SK-N-SH (cell line): Measurements from ENCODE around the gene ALPK3. TPM values are rescaled to one million over a fixed set of nuclear protein-coding genes. Genes with fewer than 3 reads are reported as not detected.

Experiments used
- CTCF ChIA-PET: fragments of 300-600, 350-600 bp; formaldehyde crosslinking; extraction: SDS; loops from one replicate; lab custom pipeline; 2021; lab: Yijun Ruan, JAX
- POLR2A ChIA-PET: fragments of 350-600 bp; sonication (Branson Sonifier 250); formaldehyde crosslinking; extraction: SDS; loops from one replicate; lab custom pipeline; 2020; ENCODE audit warnings: antibody characterized with exemption, inconsistent platforms; lab: Yijun Ruan, JAX
- DNase-seq: peaks from one replicate; pipeline ENCODE4 v3.0.0; 2012
- H2AFZ ChIP-seq: fragments of 200-600 bp; sonication (generic); 2 replicates; pipeline ENCODE4 v1.8.1; 2016; ENCODE audit warnings: antibody characterized with exemption, mild to moderate bottlenecking, low read depth
- H3F3A ChIP-seq: fragments of 200-600 bp; sonication (generic); replicated peaks from 2 replicates; pipeline ENCODE3; 2016; ENCODE audit warnings: antibody characterized with exemption, mild to moderate bottlenecking; ENCODE audit not compliant: insufficient read depth
- H3K27ac ChIP-seq, 2 experiments: fragments of 200-500 bp in 1 of 2; fragments of 200-600 bp in 1 of 2; sonication (Bioruptor generic) in 1 of 2; sonication (generic), shearing (Covaris generic) in 1 of 2; 2 replicates each; pipeline versions ENCODE4 v1.5.1 to v1.6.1; 2014 to 2016; ENCODE audit warnings: low read depth in 2 of 2, inconsistent platforms in 1 of 2, low read length in 1 of 2, mild to moderate bottlenecking in 1 of 2, mixed read lengths in 1 of 2
- H3K27me3 ChIP-seq: fragments of 200-600 bp; sonication (generic), shearing (Covaris generic); 2 replicates; pipeline ENCODE4 v1.6.1; 2016; ENCODE audit warnings: mixed run types; ENCODE audit not compliant: insufficient read depth
- H3K36me3 ChIP-seq, 2 experiments: fragments of 200-500 bp in 1 of 2; fragments of 200-600 bp in 1 of 2; sonication (Bioruptor generic) in 1 of 2; sonication (generic) in 1 of 2; replicated peaks in 1 of 2; 2 replicates each; pipeline versions ENCODE3 to v1.5.1; 2014 to 2016; ENCODE audit warnings: low read length in 1 of 2, mild to moderate bottlenecking in 1 of 2; ENCODE audit not compliant: insufficient read depth in 2 of 2, control insufficient read depth in 1 of 2
- H3K4me1 ChIP-seq, 2 experiments: fragments of 200-500 bp in 1 of 2; fragments of 200-600 bp in 1 of 2; sonication (Bioruptor generic) in 1 of 2; sonication (generic), shearing (Covaris generic) in 1 of 2; 2 replicates each; pipeline versions ENCODE4 v1.5.1 to v1.6.1; 2014 to 2016; ENCODE audit warnings: low read depth in 1 of 2, low read length in 1 of 2, mixed run types in 1 of 2; ENCODE audit not compliant: insufficient read depth in 2 of 2, control insufficient read depth in 1 of 2
- H3K4me2 ChIP-seq: fragments of 200-600 bp; sonication (generic), shearing (Covaris generic); 2 replicates; pipeline ENCODE4 v1.6.1; 2017; ENCODE audit warnings: mixed run types
- H3K4me3 ChIP-seq, 2 experiments: fragments of 200-500 bp in 1 of 2; fragments of 200-600 bp in 1 of 2; sonication (Bioruptor generic) in 1 of 2; sonication (generic), shearing (Covaris generic) in 1 of 2; 2 replicates each; pipeline versions ENCODE4 v1.5.1 to v1.8.1; 2014 to 2016; ENCODE audit warnings: low read depth in 2 of 2, inconsistent platforms in 1 of 2, low read length in 1 of 2, mild to moderate bottlenecking in 1 of 2, mixed read lengths in 1 of 2, moderate library complexity in 1 of 2
- H3K79me2 ChIP-seq: fragments of 200-600 bp; sonication (generic); 2 replicates; pipeline ENCODE4 v1.8.1; 2017; ENCODE audit warnings: mild to moderate bottlenecking; ENCODE audit not compliant: insufficient read depth
- H3K9ac ChIP-seq: fragments of 200-600 bp; sonication (generic); 2 replicates; pipeline ENCODE4 v1.6.1; 2017; ENCODE audit warnings: mixed run types
- H3K9me2 ChIP-seq: fragments of 200-600 bp; sonication (generic); 2 replicates; pipeline ENCODE4 v1.6.1; 2017; ENCODE audit warnings: mixed run types
- H3K9me3 ChIP-seq: fragments of 200-600 bp; sonication (generic); 2 replicates; pipeline ENCODE4 v1.6.1; 2017; ENCODE audit warnings: mixed run types, mild to moderate bottlenecking, moderate library complexity
- H4K20me1 ChIP-seq: fragments of 200-600 bp; sonication (generic); 2 replicates; pipeline ENCODE4 v1.6.1; 2017; ENCODE audit warnings: mild to moderate bottlenecking, mixed run types; ENCODE audit not compliant: insufficient read depth
- CHD2 ChIP-seq: fragments of 150-350 bp; IDR thresholded peaks from 2 replicates; pipeline ENCODE4 v1.6.1; 2018; ENCODE audit warnings: low read length; ENCODE audit not compliant: partially characterized antibody
- CTCF ChIP-seq: fragments of 200-600 bp; sonication (generic); IDR thresholded peaks from 2 replicates; pipeline ENCODE4 v1.6.1; 2017; ENCODE audit warnings: antibody characterized with exemption, mild to moderate bottlenecking, moderate library complexity
- ELF1 ChIP-seq: IDR thresholded peaks from 2 replicates; pipeline ENCODE4 v1.4.0; 2012
- EZH2phosphoT487 ChIP-seq: fragments of 200-600 bp; sonication (generic); IDR thresholded peaks from 2 replicates; pipeline ENCODE4 v1.6.1; 2017; ENCODE audit warnings: low read depth, mixed run types, mild to moderate bottlenecking, antibody characterized with exemption, moderate library complexity, borderline replicate concordance
- FOXM1 ChIP-seq: IDR thresholded peaks from 2 replicates; pipeline ENCODE4 v1.4.0; 2012; ENCODE audit warnings: low read depth, mild to moderate bottlenecking
- GABPA ChIP-seq: IDR thresholded peaks from 2 replicates; pipeline ENCODE4 v1.4.0; 2012; ENCODE audit warnings: low read depth, mild to moderate bottlenecking
- MAX ChIP-seq: IDR thresholded peaks from 2 replicates; pipeline ENCODE4 v1.4.0; 2012; ENCODE audit warnings: low read depth
- MXI1 ChIP-seq: IDR thresholded peaks from 2 replicates; pipeline ENCODE4 v1.6.1; 2012; ENCODE audit warnings: mild to moderate bottlenecking, low read depth, low read length, improper control_type of control experiment
- NFIC ChIP-seq: IDR thresholded peaks from 2 replicates; pipeline ENCODE4 v1.4.0; 2012; ENCODE audit warnings: borderline replicate concordance
- PBX3 ChIP-seq: IDR thresholded peaks from 2 replicates; pipeline ENCODE4; 2012
- POLR2AphosphoS5 ChIP-seq: IDR thresholded peaks from 2 replicates; pipeline ENCODE4 v1.6.1; 2012; ENCODE audit warnings: low read depth, low read length
- RCOR1 ChIP-seq: fragments of 150-350 bp; IDR thresholded peaks from 2 replicates; pipeline ENCODE4 v1.6.1; 2017; ENCODE audit warnings: antibody characterized with exemption, low read length
- REST ChIP-seq: IDR thresholded peaks from 2 replicates; pipeline ENCODE4 v1.6.1; 2012; ENCODE audit warnings: mild to moderate bottlenecking, low read depth, low read length, moderate library complexity
- TAF1 ChIP-seq: IDR thresholded peaks from 2 replicates; pipeline ENCODE4 v1.6.1; 2012; ENCODE audit warnings: low read depth, mild to moderate bottlenecking, low read length, moderate library complexity, borderline replicate concordance
- TCF12 ChIP-seq: IDR thresholded peaks from 2 replicates; pipeline ENCODE4 v1.4.0; 2012
- USF1 ChIP-seq: IDR thresholded peaks from 2 replicates; pipeline ENCODE4 v1.4.0; 2012; ENCODE audit warnings: low read depth, borderline replicate concordance
- YY1 ChIP-seq: IDR thresholded peaks from 2 replicates; pipeline ENCODE4 v1.4.0; 2012; ENCODE audit warnings: low read depth, mild to moderate bottlenecking
- WGBS: methylation state at CpG from one replicate; pipeline ENCODE4 v1.1.6; 2017; ENCODE audit warnings: low lambda C conversion rate; 5-methylcytosine and 5-hydroxymethylcytosine counted together
- polyA plus RNA-seq, 3 experiments: library from polyadenylated mRNA; depleted of rRNA; stranded (reverse); fragments of >200 nt; gene quantifications; 2 replicates each; pipeline ENCODE4 v1.2.3, GENCODE V29; 2012

Gene ALPK3
- polyA plus RNA-seq, 1 of the 3 experiments (the other 2 are of a cell fraction) = 0.16 TPM

GRCh38 chr15:84844964-84845363 is 27.8 kb downstream of the ALPK3 start:
- Histone ChIP-seq H3F3A (no peaks in the 10 kb centered on the region), H3K4me2 (no peak overlapping the region), H3K79me2 (no peaks in the 10 kb centered on the region), H4K20me1 (no peaks in the 10 kb centered on the region), H3K27ac (no peak overlapping the region), H3K9me3 (peaks cover 23% of the 10 kb centered on the region; the same call in 1 of the 2 replicates), H3K27me3 (no peaks in the 10 kb centered on the region), H3K9ac (no peak overlapping the region), H3K4me1 (peaks cover 11 to 13% of the 10 kb centered on the region in 2 experiments; a peak in 3 of 4 replicates), H3K9me2 (no peaks in the 10 kb centered on the region), H3K4me3 (no peak overlapping the region), H3K36me3 (no peaks in the 10 kb centered on the region), H2AFZ (no peak overlapping the region)
- TF ChIP-seq PBX3 (no peak), YY1 (no peak), CHD2 (no peak), POLR2AphosphoS5 (no peak), RCOR1 (no peak), REST (no peak), EZH2phosphoT487 (no peak), NFIC (no peak), MXI1 (no peak), TAF1 (no peak), FOXM1 (no peak), GABPA (no peak), USF1 (no peak), ELF1 (no peak), CTCF (no peak), MAX (no peak), TCF12 (no peak)
- ChIA-PET CTCF (interaction anchor here (0.7 to 4.2 kb wide), 11 partner anchors 9 to 182 kb away, joined by 3 to 38 read pairs (median 3); no protein-coding TSS in a partner anchor), POLR2A (no interaction called here)
- 47% methylated on average over 2 of the region's 2 CpGs for WGBS
- DNase-seq = no peak
